K562 (cell line): ENCODE measurements around the gene NRSN2. TPM values are rescaled to one million over a fixed set of nuclear protein-coding genes. Genes with fewer than 3 reads are reported as not detected.

Experiments used
- ARID1B ChIP-seq: fragments of 450-650 bp; IDR thresholded peaks from 2 replicates; pipeline ENCODE4 v1.6.1; 2016; ENCODE audit warnings: antibody characterized with exemption, mild to moderate bottlenecking, inconsistent platforms
- CBX8 ChIP-seq: fragments of 200-600 bp; sonication (generic); IDR thresholded peaks from 2 replicates; pipeline ENCODE4 v1.6.1; 2012; ENCODE audit warnings: borderline replicate concordance, mixed run types, low read depth, mild to moderate bottlenecking, moderate library complexity, mixed read lengths, low read length, control low read depth, inconsistent platforms; ENCODE audit not compliant: poor library complexity, severe bottlenecking; ENCODE audit errors: extremely low read depth
- CC2D1A ChIP-seq: fragments of 450-650 bp; IDR thresholded peaks from 2 replicates; pipeline ENCODE4 v1.6.1; 2017; ENCODE audit warnings: mild to moderate bottlenecking
- DMBX1 ChIP-seq: fragments of 250-450 bp; sonication (Bioruptor Pico); IDR thresholded peaks from 2 replicates; pipeline ENCODE4 v1.8.0; 2022; ENCODE audit warnings: inconsistent platforms, mild to moderate bottlenecking, moderate library complexity, borderline replicate concordance
- EP300 ChIP-seq: IDR thresholded peaks from 2 replicates; pipeline ENCODE4 v1.6.1; 2012; ENCODE audit warnings: low read length, improper control_type of control experiment
- GATAD2A ChIP-seq: fragments of 450-650 bp; IDR thresholded peaks from 2 replicates; pipeline ENCODE4 v1.6.1; 2017
- GTF2A2 ChIP-seq: IDR thresholded peaks from 2 replicates; pipeline ENCODE4 v1.6.1; 2016; ENCODE audit warnings: mild to moderate bottlenecking, missing genetic modification characterization, missing compliant biosample characterization
- KDM5B ChIP-seq: fragments of 200-600 bp; sonication (generic); IDR thresholded peaks from 2 replicates; pipeline ENCODE4 v1.6.1; 2012; ENCODE audit warnings: low read depth, mild to moderate bottlenecking, moderate library complexity, low read length, control low read depth, inconsistent platforms; ENCODE audit not compliant: insufficient replicate concordance
- MAFG ChIP-seq: fragments of 450-650 bp; conservative IDR thresholded peaks from 2 replicates; pipeline ENCODE4 v1.6.1; 2016; ENCODE audit warnings: missing genetic modification characterization, missing compliant biosample characterization
- NCOA4 ChIP-seq: fragments of 450-650 bp; IDR thresholded peaks from 2 replicates; pipeline ENCODE4 v1.6.1; 2018; ENCODE audit warnings: mild to moderate bottlenecking; ENCODE audit not compliant: partially characterized antibody
- PRMT5 ChIP-seq: sonication (generic); formaldehyde crosslinking; IDR thresholded peaks from 2 replicates; pipeline ENCODE4 v1.5.0; 2020; ENCODE audit warnings: missing genetic modification reagents
- RCOR1 ChIP-seq, 2 experiments: IDR thresholded peaks; 2 replicates each; pipeline ENCODE4 v1.6.1; 2012; ENCODE audit warnings: low read depth in 2 of 2, low read length in 2 of 2, borderline replicate concordance in 1 of 2, improper control_type of control experiment in 1 of 2
- SMARCA5 ChIP-seq: fragments of 450-650 bp; IDR thresholded peaks from 2 replicates; pipeline ENCODE4 v1.6.1; 2016
- ZBTB17 ChIP-seq: fragments of 450-650 bp; formaldehyde crosslinking; IDR thresholded peaks from 2 replicates; pipeline ENCODE4 v1.4.0; 2020; ENCODE audit warnings: mild to moderate bottlenecking
- ZNF23 ChIP-seq: fragments of 250-450 bp; sonication (Bioruptor Pico); IDR thresholded peaks from 2 replicates; pipeline ENCODE4 v1.4.0; 2020; ENCODE audit warnings: mild to moderate bottlenecking
- ZNF239 ChIP-seq: fragments of 250-450 bp; sonication (Bioruptor Pico); IDR thresholded peaks from 2 replicates; pipeline ENCODE4 v1.4.0; 2020; ENCODE audit warnings: mild to moderate bottlenecking
- polyA plus RNA-seq, 8 experiments: library from polyadenylated mRNA; depleted of rRNA in 4 of 8; stranded (reverse) in 5 of 8; unstranded in 3 of 8; fragments of >200 nt; fragmentation: Nextera tagmentation in 2 of 8; fragmentation: Illumina TruSeq in 1 of 8; extraction: Ambion mirVana in 2 of 8; extraction: Trizol in 1 of 8; gene quantifications; 2 replicates each; pipeline versions ENCODE4 v1.2.1 to v1.2.3, GENCODE V29; 2011 to 2014; ENCODE audit warnings: inconsistent platforms in 1 of 8, missing spikeins in 1 of 8
- total RNA-seq, 7 experiments: library from RNA; depleted of rRNA in 6 of 7; stranded (reverse); fragments of >200 nt in 6 of 7; fragmentation: Illumina TruSeq in 2 of 7; extraction: Trizol in 2 of 7; gene quantifications; 2 replicates each; pipeline versions ENCODE4 v1.2.1 to v1.2.3, GENCODE V29; 2011 to 2021; ENCODE audit warnings: low replicate concordance in 1 of 7
- TF ChIP-seq, protein P1 (sequence below): fragments of 200-800 bp; sonication (Bioruptor generic); IDR thresholded peaks from 2 replicates; pipeline ENCODE4 v1.6.1; 2016; ENCODE audit warnings: missing genetic modification characterization, missing compliant biosample characterization
- TF ChIP-seq, protein P2 (sequence below), 2 experiments: fragments of 450-650 bp in 1 of 2; sonication (generic) in 1 of 2; formaldehyde crosslinking in 1 of 2; IDR thresholded peaks in 1 of 2; conservative IDR thresholded peaks in 1 of 2; 2 replicates each; pipeline versions ENCODE4 v1.6.1 to v1.8.1; 2016 to 2023; ENCODE audit warnings: mild to moderate bottlenecking in 2 of 2, moderate library complexity in 2 of 2, inconsistent platforms in 1 of 2, missing genetic modification reagents in 1 of 2
- TF ChIP-seq, protein P3 (sequence below), 2 experiments: fragments of 200-800 bp in 1 of 2; sonication (Bioruptor generic) in 1 of 2; sonication (generic) in 1 of 2; formaldehyde crosslinking in 1 of 2; IDR thresholded peaks in 1 of 2; conservative IDR thresholded peaks in 1 of 2; 2 replicates each; pipeline versions ENCODE4 v1.5.0 to v1.6.1; 2016 to 2020; ENCODE audit warnings: missing compliant biosample characterization in 1 of 2, missing genetic modification characterization in 1 of 2, missing genetic modification reagents in 1 of 2

NRSN2 gene
- total and polyA plus RNA-seq, 9 of the 15 experiments (the other 6 are each of a cell fraction or from before 2014, with no cell fraction given) = 7.5 to 29.7 (median 11.1) TPM

DNA sequence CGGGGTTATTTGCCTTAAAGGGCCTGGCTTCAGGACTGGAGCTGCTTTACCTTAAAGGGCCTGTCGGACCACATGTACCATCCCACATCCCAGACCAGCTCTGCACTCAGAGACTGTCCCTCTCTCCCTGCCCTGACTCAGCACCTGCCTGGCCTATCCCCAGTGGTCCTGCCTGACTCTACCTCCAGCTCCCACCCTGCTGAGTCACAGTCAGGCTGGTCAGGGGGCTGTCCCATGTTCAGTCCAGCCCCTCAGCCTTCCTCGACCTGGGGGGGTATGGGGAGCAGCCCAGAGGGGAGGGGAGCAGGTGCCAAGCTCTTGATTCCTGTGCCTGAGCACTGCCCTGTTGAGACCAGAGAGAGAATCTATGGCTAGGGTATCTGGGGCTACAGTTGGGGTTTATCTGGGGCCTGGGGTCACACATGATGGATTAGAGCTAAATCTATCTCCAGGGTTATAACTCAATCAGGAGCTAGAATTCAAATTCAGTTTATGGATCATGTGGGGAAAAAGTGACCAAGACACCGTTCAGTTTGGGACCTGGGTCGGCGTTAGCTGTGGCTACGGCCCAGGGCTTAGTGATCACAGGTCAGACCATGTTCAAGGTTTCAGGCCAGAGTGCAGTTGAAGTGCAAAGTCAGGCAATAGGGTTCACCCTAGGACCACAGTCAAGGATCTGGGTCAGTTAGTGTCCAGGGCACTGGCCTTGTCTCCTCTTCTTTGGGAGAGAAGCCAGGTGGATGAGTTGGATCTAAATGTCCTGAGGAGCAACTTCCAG is 24.3 kb downstream of the NRSN2 start (continued):
- TF ChIP-seq, protein P1, sequence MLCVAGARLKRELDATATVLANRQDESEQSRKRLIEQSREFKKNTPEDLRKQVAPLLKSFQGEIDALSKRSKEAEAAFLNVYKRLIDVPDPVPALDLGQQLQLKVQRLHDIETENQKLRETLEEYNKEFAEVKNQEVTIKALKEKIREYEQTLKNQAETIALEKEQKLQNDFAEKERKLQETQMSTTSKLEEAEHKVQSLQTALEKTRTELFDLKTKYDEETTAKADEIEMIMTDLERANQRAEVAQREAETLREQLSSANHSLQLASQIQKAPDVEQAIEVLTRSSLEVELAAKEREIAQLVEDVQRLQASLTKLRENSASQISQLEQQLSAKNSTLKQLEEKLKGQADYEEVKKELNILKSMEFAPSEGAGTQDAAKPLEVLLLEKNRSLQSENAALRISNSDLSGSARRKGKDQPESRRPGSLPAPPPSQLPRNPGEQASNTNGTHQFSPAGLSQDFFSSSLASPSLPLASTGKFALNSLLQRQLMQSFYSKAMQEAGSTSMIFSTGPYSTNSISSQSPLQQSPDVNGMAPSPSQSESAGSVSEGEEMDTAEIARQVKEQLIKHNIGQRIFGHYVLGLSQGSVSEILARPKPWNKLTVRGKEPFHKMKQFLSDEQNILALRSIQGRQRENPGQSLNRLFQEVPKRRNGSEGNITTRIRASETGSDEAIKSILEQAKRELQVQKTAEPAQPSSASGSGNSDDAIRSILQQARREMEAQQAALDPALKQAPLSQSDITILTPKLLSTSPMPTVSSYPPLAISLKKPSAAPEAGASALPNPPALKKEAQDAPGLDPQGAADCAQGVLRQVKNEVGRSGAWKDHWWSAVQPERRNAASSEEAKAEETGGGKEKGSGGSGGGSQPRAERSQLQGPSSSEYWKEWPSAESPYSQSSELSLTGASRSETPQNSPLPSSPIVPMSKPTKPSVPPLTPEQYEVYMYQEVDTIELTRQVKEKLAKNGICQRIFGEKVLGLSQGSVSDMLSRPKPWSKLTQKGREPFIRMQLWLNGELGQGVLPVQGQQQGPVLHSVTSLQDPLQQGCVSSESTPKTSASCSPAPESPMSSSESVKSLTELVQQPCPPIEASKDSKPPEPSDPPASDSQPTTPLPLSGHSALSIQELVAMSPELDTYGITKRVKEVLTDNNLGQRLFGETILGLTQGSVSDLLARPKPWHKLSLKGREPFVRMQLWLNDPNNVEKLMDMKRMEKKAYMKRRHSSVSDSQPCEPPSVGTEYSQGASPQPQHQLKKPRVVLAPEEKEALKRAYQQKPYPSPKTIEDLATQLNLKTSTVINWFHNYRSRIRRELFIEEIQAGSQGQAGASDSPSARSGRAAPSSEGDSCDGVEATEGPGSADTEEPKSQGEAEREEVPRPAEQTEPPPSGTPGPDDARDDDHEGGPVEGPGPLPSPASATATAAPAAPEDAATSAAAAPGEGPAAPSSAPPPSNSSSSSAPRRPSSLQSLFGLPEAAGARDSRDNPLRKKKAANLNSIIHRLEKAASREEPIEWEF (CRISPR knock-in tag) = no peak
- peak; percentile 50; the same call in 1 of the 2 replicates for TF ChIP-seq ZBTB17 (CRISPR knock-in tag)
- peak; percentile 4; the same call in 1 of the 2 replicates for TF ChIP-seq ZNF239 (CRISPR knock-in tag)
- TF ChIP-seq CBX8 = no peak
- TF ChIP-seq DMBX1 = peak; percentile 74
- 0 out of 4 replicates have a peak, but pooled peaks of 1 of the 2 experiments have one; percentile 33 for TF ChIP-seq RCOR1 (IDR thresholded peaks at IDR 0.05; ENCODE audit: borderline replicate concordance in 1 of 2, low read depth in 2 of 2, low read length in 2 of 2)
- TF ChIP-seq ARID1B = peak; percentile 16; the same call in 1 of the 2 replicates
- 0 out of 2 replicates have a peak, but pooled peaks have one; percentile 14 for TF ChIP-seq SMARCA5
- TF ChIP-seq MAFG = 0 out of 2 replicates have a peak, but pooled peaks have one; percentile 45
- TF ChIP-seq, protein P2, sequence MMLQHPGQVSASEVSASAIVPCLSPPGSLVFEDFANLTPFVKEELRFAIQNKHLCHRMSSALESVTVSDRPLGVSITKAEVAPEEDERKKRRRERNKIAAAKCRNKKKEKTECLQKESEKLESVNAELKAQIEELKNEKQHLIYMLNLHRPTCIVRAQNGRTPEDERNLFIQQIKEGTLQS (IDR thresholded peaks at IDR 0.05) = peak; percentile 25; the same call in 1 of the 2 replicates
- TF ChIP-seq, protein P2 (CRISPR knock-in tag; conservative IDR thresholded peaks at IDR 0.05) = no peak
- TF ChIP-seq ZNF23 (CRISPR knock-in tag) = 0 out of 2 replicates have a peak, but pooled peaks have one; percentile 10
- no peak for TF ChIP-seq NCOA4
- TF ChIP-seq GATAD2A = no peak
- TF ChIP-seq, protein P3, sequence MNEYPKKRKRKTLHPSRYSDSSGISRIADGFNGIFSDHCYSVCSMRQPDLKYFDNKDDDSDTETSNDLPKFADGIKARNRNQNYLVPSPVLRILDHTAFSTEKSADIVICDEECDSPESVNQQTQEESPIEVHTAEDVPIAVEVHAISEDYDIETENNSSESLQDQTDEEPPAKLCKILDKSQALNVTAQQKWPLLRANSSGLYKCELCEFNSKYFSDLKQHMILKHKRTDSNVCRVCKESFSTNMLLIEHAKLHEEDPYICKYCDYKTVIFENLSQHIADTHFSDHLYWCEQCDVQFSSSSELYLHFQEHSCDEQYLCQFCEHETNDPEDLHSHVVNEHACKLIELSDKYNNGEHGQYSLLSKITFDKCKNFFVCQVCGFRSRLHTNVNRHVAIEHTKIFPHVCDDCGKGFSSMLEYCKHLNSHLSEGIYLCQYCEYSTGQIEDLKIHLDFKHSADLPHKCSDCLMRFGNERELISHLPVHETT (CRISPR knock-in tag; conservative IDR thresholded peaks at IDR 0.05 in 1 of 2, IDR thresholded peaks at IDR 0.05 in 1 of 2) = peak in 1 of 2 experiments; percentile 6; a peak in 2 of 4 replicates
- no peak for TF ChIP-seq CC2D1A
- TF ChIP-seq GTF2A2 = peak; percentile 82
- no peak for TF ChIP-seq PRMT5
- no peak; the same call in 1 of the 2 replicates for TF ChIP-seq EP300
- peak; percentile 8 for TF ChIP-seq KDM5B
